HG03342 (cell line): ENCODE results near the gene KIF19.
"Not testable (repeated sequence)": the region's sequence is repeated elsewhere in the genome, so short reads cannot be mapped to it uniquely, and the experiment has no call there.

Source experiments
- ATAC-seq: cut with Tn5 transposase; IDR thresholded peaks from one replicate; pipeline ENCODE4 v1.9.1; 2021; ENCODE audit warnings: mild to moderate bottlenecking, moderate library complexity; ENCODE audit not compliant: unreplicated experiment

Gene KIF19

DNA sequence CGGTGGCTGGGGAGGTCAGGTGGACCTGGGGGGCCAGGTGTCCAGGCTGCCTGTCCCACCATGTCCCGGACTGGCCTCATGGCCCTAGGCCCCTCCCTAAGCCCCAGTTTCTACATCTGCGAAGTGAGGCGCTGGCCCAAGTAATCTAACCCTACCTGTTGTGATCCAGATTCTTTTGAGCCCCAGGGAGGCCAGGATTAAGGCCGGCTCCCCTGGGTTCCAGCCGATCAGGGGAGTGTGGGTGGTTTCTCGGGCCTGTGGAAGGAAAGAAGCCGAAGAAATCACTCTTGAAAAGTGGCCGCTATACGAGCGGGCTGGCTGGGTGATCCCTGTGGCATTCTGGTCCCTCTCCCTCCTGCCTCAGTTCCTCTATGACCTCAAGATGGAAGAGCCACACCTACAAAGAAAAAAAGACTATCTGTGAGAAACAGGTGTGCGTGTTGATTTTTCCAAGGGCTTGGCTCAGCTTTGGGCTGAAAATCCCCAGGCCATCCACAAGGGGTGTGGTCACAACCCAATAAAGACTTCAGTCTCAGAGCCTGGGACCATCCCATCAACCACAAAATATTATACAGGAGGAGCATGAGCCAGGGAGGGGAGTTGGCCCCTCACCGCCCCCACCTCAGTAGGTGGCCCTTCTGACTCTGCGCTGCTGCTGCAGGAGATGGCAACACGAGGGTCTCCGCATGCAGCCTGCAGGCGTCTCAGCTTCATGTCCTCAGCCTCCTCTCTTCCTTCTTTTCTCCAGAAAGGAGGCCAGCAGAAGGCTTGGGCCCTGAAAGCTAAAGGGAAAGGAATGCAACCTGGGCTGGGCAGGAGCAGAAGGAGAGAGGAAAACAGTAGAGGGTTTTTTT lies 61.6 kb downstream of the KIF19 start:
- no peak for ATAC-seq

DNA sequence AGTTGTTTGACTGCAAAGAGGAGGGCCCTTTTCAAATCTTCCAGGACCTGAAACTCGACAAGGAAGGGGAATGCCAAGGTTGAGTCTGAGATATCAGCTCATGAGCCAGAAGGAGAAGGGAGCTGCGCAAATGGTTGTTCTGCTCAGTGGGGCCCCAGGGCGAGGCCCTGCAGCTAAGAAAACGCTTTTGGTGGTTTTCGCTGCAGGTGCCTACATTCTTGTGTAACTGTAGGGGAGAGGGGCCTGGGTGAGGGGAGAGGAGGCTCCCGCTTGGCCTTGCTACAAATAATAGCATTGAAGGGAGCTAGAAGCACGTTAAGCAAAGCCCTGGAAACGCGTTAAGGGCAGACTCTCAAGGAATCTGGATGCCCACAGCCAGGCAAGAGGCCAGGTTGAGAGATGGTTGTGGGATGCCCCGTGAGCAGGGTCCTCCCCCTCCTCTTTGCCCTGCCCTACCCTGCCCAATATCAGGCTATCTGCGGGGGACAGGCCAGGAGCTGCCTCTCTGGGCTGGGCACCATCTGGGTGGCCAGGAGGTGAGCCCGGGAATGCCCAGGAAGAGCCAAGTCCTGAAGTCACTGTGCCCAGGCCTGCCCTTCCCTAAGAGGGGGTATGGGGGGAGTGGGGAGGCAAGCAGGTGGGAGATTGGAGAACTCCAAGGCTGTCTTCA lies 63.2 kb downstream of the KIF19 start:
- no peak for ATAC-seq

DNA sequence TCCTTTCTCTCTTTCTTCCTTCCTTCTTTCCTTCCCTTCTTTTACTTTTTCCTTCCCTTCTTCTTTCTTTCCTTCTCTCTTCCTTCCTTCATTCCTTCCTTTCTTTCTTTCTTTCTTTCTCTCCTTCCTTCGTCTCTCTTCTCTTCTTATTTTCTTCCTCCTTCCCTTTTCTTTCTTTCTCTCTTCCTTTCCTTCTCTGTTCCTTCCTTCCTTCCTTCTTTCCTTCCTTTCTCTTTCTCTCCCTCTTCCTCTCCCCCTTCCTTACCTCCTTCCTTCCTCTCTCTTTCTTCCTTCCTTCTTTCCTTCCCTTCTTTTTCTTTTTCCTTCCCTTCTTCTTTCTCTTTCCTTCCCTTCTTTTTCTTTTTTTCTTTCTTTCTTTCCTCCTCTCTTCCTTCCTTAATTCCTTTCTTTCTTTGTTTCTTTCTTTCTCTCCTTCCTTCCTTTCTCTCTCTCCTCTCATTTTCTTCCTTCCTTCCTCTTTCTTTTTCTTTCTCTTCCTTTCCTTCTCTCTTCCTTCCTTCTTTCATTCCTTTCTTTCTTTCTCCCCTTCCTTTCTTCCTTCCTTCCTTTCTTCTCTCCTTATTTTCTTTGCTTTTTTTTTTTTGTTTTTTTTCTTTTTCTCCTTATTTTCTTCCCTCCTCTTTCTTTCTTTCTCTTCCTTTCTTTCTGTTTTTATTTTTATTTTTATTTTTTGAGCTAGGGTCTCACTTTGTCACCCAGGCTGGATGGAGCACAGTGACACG lies 64.1 kb downstream of the KIF19 start:
- no peak for ATAC-seq

- no peak for ATAC-seq
These were observed 64.9 kb downstream of the KIF19 start for GRCh38 chr17:74390680-74391653.

DNA sequence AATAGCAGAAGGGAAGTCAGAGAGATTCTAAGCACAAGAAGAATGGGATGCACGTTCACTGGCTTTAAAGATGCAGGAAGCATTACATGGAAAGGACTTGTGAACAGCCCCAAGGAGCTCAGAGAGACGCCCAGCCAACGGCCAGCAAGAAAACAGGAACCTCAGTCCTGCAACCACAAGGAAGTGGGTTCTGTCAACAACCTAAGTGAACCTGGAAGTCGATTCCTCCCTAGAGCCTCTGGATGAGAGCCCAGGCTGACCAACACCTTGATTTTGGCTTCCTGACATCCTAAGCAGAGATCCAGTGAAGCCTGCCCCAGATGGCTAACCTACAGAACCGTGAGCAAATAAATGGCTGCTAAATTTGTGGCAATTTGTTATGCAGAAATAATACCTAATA lies 65.7 kb downstream of the KIF19 start:
- no peak for ATAC-seq

DNA sequence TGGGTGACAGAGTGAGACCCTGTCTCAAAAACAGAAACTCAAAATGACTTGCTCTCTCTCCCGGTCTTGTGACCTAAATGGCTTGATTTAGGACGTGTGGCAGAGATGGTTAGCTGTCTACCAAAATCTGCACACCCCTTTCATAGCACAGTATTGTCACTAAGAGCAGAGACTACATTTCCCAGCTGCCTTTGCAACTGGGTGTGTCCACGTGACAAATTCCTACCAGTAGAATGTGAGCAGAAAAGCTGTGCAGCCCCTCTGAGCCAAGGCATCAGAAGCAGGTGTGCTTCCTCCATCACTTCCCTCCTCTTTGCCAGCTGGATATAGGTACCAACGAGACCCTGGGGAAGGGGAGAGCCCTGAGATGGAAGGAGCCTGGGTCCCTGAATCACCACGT lies 66.8 kb downstream of the KIF19 start:
- ATAC-seq: no peak

DNA sequence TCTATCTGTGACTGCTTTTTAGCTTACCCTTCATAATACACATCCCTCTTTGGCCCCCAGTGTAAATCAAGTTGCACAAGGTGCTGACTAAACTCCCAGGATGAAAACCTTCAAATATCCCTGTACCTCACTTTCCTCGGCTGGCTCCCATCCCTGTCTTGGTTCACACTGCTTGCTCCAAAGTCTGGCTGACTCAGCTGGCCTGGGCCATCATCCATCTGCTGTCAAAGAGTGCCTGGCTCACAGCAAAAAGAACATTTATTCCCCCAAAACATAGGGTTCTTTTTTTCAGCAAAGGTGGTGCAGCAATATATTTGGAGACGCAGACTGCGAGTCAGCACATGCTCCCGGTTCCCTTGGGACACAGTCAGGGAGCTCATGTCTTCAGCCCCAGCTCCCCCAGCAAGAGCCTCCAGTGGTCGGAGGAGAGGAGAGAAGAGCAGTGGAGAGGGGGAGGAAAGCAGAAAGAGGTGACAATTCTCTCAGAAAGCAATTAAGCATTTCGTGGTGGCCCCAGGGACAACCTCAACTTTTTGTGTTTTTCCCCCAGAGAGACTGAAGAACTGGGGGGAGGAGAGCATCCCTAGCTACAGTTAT lies 67.4 kb downstream of the KIF19 start:
- no peak for ATAC-seq

DNA sequence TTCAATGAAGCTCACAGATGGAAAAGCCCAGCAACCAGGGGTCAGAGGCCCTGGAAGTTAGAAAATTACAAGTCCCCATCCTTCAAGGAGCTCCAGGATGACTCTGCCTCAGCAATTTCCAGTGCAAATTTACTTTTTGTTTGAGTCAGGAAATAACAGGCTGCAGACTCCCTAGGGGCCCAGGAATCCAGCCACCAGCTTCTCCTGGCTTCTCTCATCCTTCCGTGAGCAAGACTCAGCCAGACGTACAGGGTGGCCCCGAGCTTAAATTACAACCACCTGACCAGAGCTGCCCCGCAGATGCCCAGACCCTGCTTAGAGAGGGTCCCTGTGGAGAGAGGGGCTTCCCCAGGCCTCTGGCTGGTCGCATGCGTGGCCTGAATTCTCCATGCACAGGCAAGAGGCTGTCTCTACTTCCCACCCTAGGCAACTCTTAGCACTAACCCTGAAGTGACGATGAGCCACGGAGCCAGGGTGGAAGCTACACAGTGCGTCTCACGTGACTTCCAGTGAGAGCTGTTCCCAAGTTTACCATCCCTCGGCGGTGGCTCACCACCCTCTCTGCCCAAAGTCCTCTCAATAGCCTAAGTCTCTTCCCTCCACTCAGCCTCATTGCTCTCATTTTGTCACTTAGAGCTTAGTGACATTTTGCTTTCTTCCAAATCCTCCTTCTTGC lies 68.4 kb downstream of the KIF19 start:
- ATAC-seq: no peak

GRCh38 chr17:74394977-74395376 lies 69.0 kb downstream of the KIF19 start:
- no peak for ATAC-seq

DNA sequence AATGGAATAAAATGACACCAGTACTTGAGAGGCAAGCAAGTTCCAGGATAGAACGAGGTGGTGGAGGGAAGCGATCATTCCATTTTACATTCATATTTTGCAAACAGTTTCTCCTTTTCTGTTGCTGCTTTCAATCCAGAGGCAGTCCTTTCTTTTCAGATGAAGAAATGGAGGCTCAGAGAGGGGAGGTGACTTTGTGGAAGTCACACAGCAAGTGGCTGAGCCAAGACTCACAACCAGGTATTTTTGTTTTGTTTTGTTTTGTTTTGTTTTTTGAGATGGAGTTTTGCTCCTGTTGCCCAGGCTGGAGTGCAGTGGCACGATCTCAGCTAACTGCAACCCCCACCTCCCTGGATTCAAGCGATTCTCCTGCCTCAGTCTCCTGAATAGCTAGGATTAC lies 70.5 kb downstream of the KIF19 start:
- ATAC-seq: no peak

DNA sequence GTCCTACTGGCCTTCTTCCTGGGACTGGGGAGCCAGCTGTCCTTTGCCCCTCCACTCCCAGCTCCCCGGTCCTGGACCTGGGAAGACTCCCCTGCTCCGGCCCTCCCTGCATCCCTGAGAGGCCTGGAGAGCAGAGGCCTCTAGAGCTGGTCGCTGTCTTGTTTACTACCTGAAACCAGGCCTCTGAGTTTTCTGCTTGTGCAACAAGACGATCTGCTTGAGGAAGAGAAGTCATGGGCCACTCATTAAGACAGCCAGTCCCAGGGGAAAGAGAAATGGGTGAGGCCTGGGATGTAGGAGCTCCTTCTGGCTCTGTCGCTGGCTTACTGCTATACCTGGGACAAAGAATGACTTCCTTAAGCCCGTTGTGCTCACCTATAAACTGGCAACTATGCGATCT lies 76.0 kb downstream of the KIF19 start:
- ATAC-seq: no peak

DNA sequence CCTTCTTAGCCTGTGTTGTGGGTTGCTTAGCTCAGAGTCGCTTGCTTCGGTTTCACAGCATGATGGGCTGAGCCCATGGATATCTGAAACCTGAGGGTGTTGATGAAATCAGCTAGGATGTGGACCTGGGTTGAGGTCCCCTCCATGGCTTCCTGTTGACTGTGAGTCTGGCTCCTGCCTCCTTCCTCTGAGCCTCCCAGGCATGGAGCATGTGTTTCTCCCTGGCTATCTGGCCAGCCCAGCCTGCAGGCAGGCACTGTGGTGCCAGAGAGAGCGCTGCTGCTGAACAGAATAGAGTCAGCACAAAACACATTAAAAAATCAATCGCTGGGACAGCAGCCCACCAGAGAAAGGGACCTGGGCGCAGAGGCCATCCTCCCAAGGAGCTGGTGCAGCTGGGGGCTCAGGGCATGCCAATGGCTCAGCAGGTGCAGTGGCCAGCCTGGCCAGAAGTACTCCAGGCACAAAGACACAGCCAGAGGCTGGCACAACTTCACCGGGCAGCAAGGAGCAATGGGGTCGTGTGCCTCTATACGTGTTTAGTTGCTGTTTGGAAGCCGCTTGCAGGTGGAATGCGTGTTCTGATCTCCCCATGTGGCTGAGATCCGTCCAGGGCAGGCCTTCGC lies 77.6 kb downstream of the KIF19 start:
- ATAC-seq: no peak

DNA sequence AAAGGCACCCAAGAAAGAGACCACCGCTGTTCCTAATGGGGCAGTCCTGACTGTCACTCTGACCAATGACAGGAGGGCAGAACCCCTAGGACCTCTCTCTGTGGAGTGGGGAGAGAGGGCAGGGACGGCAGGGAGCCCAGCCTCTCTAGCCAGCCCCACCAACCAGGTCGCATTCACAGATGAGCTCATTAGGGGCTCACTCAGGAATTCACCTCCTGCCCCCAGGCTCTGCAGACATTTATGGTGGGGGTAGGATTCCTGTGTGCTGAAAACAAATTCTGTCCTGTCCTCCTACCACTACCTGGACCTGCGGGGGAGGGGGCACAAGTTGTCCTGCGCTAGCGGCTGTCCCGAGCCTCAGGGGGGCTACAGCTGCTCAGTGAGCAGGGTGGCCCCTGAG lies 78.2 kb downstream of the KIF19 start:
- ATAC-seq: no peak

DNA sequence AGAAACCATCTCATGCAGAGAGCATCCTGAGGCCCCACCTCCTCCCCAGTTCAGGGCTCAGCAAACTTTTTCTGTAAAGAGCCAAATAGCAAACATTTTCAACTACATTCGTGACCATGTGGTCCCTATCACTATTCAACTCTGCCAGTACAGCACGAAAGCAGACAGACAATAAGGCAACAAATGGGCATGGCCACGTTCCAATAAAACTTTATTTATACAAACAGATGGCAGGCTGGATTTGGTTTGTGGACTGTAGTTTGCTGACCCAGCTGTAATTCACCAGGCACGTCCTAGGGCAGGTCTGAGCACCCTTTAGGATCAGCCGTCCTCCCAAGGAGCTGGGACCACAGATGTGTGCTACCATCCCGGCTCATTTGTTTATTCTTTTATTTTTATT lies 78.8 kb downstream of the KIF19 start:
- no peak for ATAC-seq

- ATAC-seq: not testable (repeated sequence)
These were observed 79.3 kb downstream of the KIF19 start for GRCh38 chr17:74405311-74405710.
